SK-N-SH treated with all-trans-retinoic acid at 6 μM for 48 hours (cell line): ENCODE measurements around the gene KCNIP4.

Source experiments
- ATAC-seq: fragments of 200-7000 bp; cut with Tn5 transposase; 3 replicates; pipeline ENCODE4 v1.9.1; 2020; ENCODE audit warnings: mild to moderate bottlenecking, moderate library complexity
- ARNTL ChIP-seq: fragments of 450-650 bp; formaldehyde crosslinking; IDR thresholded peaks from 2 replicates; pipeline ENCODE4 v1.5.0; 2020; ENCODE audit warnings: low read depth, mild to moderate bottlenecking, moderate library complexity, borderline replicate concordance
- CSDC2 ChIP-seq: fragments of 250-450 bp; sonication (Bioruptor Pico); IDR thresholded peaks from 2 replicates; pipeline ENCODE4 v1.5.0; 2020; ENCODE audit warnings: mild to moderate bottlenecking, moderate library complexity
- CSRNP3 ChIP-seq: fragments of 250-450 bp; sonication (Bioruptor Pico); IDR thresholded peaks from 2 replicates; pipeline ENCODE4 v1.5.1; 2021; ENCODE audit warnings: mild to moderate bottlenecking, moderate library complexity
- ESRRG ChIP-seq: fragments of 250-450 bp; sonication (Bioruptor Pico); IDR thresholded peaks from 2 replicates; pipeline ENCODE4 v1.6.1; 2021; ENCODE audit warnings: mild to moderate bottlenecking
- GLIS3 ChIP-seq: fragments of 250-450 bp; sonication (Bioruptor Pico); IDR thresholded peaks from 2 replicates; pipeline ENCODE4 v1.5.0; 2020; ENCODE audit warnings: mild to moderate bottlenecking, moderate library complexity
- ISL1 ChIP-seq: fragments of 250-450 bp; sonication (Bioruptor Pico); IDR thresholded peaks from 2 replicates; pipeline ENCODE4 v2.1.2; 2022; ENCODE audit warnings: mild to moderate bottlenecking, moderate library complexity
- OSR1 ChIP-seq: fragments of 250-450 bp; sonication (Bioruptor Pico); IDR thresholded peaks from 2 replicates; pipeline ENCODE4 v1.8.0; 2022; ENCODE audit warnings: moderate library complexity, mild to moderate bottlenecking, inconsistent platforms
- PATZ1 ChIP-seq: fragments of 250-450 bp; sonication (Bioruptor Pico); IDR thresholded peaks from 2 replicates; pipeline ENCODE4 v1.8.0; 2020; ENCODE audit warnings: mild to moderate bottlenecking, moderate library complexity, borderline replicate concordance
- POU6F1 ChIP-seq: fragments of 250-450 bp; sonication (Bioruptor Pico); IDR thresholded peaks from 2 replicates; pipeline ENCODE4 v1.8.0; 2021; ENCODE audit warnings: low read depth, mild to moderate bottlenecking, moderate library complexity, borderline replicate concordance
- RARB ChIP-seq: fragments of 250-450 bp; sonication (Bioruptor Pico); IDR thresholded peaks from 2 replicates; pipeline ENCODE4 v1.8.0; 2021; ENCODE audit warnings: mild to moderate bottlenecking, moderate library complexity
- SNAI2 ChIP-seq: fragments of 250-450 bp; sonication (Bioruptor Pico); IDR thresholded peaks from 2 replicates; pipeline ENCODE4 v1.5.0; 2020; ENCODE audit warnings: mild to moderate bottlenecking, moderate library complexity
- TCF4 ChIP-seq: fragments of 250-450 bp; sonication (Bioruptor Pico); IDR thresholded peaks from 2 replicates; pipeline ENCODE4 v1.8.0; 2021; ENCODE audit warnings: mild to moderate bottlenecking, moderate library complexity, borderline replicate concordance
- TOX ChIP-seq: fragments of 250-450 bp; sonication (Bioruptor Pico); IDR thresholded peaks from 2 replicates; pipeline ENCODE4 v1.8.0; 2021; ENCODE audit warnings: mild to moderate bottlenecking, moderate library complexity, borderline replicate concordance
- ZFP3 ChIP-seq: fragments of 250-450 bp; sonication (Bioruptor Pico); IDR thresholded peaks from 2 replicates; pipeline ENCODE4 v1.5.0; 2020; ENCODE audit warnings: mild to moderate bottlenecking, moderate library complexity
- ZFP30 ChIP-seq: fragments of 450-650 bp; formaldehyde crosslinking; IDR thresholded peaks from 2 replicates; pipeline ENCODE4 v1.5.0; 2022; ENCODE audit warnings: mild to moderate bottlenecking, moderate library complexity
- ZNF565 ChIP-seq: fragments of 450-650 bp; formaldehyde crosslinking; conservative IDR thresholded peaks from 2 replicates; pipeline ENCODE4 v1.5.0; 2020; ENCODE audit warnings: low read depth, mild to moderate bottlenecking, moderate library complexity
- ZNF70 ChIP-seq: fragments of 450-650 bp; formaldehyde crosslinking; IDR thresholded peaks from 2 replicates; pipeline ENCODE4 v1.5.0; 2020; ENCODE audit warnings: mild to moderate bottlenecking, moderate library complexity
- ZNF8 ChIP-seq: fragments of 450-650 bp; formaldehyde crosslinking; IDR thresholded peaks from 2 replicates; pipeline ENCODE4 v1.5.0; 2020; ENCODE audit warnings: mild to moderate bottlenecking, moderate library complexity
- TF ChIP-seq, protein P1 (sequence below): fragments of 250-450 bp; sonication (Bioruptor Pico); IDR thresholded peaks from 2 replicates; pipeline ENCODE4 v1.5.1; 2020; ENCODE audit warnings: low read depth, mild to moderate bottlenecking, moderate library complexity
- TF ChIP-seq, protein P2 (sequence below): fragments of 250-450 bp; sonication (Bioruptor Pico); IDR thresholded peaks from 2 replicates; pipeline ENCODE4 v1.5.0; 2020; ENCODE audit warnings: mild to moderate bottlenecking, moderate library complexity

KCNIP4 gene

DNA sequence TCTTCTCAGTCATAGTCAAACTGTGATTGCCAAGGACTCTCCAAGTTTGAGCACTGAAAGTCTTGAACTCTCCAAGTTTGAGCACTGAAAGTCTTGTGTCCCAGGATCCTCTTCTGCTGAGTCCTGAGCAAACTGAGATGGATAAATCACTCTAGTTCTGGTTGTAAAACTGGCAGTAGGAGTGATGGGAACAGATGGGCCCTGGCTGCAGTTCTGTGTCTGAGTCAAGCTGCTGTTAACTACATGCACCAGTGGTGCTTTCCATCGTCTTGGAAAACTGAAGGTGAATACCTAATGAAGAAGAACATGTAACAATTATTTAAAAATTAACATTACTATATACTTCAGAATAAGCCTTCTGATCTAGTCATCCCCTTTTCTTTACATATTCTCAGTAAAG, 27.6 kb upstream of the KCNIP4 start:
- no peak for ATAC-seq
- no peak for TF ChIP-seq ISL1 (CRISPR knock-in tag)
- TF ChIP-seq ZFP3, result no peak
- no peak for TF ChIP-seq ESRRG (CRISPR knock-in tag)
- TF ChIP-seq CSDC2 (CRISPR knock-in tag), result no peak
- no peak for TF ChIP-seq TCF4 (CRISPR knock-in tag)
- no peak for TF ChIP-seq ZNF8 (CRISPR knock-in tag)
- no peak for TF ChIP-seq ZNF70
- TF ChIP-seq, protein P1, sequence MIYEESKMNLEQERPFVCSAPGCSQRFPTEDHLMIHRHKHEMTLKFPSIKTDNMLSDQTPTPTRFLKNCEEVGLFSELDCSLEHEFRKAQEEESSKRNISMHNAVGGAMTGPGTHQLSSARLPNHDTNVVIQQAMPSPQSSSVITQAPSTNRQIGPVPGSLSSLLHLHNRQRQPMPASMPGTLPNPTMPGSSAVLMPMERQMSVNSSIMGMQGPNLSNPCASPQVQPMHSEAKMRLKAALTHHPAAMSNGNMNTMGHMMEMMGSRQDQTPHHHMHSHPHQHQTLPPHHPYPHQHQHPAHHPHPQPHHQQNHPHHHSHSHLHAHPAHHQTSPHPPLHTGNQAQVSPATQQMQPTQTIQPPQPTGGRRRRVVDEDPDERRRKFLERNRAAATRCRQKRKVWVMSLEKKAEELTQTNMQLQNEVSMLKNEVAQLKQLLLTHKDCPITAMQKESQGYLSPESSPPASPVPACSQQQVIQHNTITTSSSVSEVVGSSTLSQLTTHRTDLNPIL (CRISPR knock-in tag), result no peak
- TF ChIP-seq SNAI2 (CRISPR knock-in tag), result no peak
- no peak for TF ChIP-seq GLIS3 (CRISPR knock-in tag)
- no peak for TF ChIP-seq CSRNP3 (CRISPR knock-in tag)
- TF ChIP-seq POU6F1 (CRISPR knock-in tag), result no peak
- TF ChIP-seq ARNTL (CRISPR knock-in tag), result no peak
- TF ChIP-seq RARB (CRISPR knock-in tag), result no peak
- TF ChIP-seq TOX (CRISPR knock-in tag), result no peak
- no peak for TF ChIP-seq PATZ1 (CRISPR knock-in tag)
- no peak for TF ChIP-seq ZFP30 (CRISPR knock-in tag)
- TF ChIP-seq, protein P2, sequence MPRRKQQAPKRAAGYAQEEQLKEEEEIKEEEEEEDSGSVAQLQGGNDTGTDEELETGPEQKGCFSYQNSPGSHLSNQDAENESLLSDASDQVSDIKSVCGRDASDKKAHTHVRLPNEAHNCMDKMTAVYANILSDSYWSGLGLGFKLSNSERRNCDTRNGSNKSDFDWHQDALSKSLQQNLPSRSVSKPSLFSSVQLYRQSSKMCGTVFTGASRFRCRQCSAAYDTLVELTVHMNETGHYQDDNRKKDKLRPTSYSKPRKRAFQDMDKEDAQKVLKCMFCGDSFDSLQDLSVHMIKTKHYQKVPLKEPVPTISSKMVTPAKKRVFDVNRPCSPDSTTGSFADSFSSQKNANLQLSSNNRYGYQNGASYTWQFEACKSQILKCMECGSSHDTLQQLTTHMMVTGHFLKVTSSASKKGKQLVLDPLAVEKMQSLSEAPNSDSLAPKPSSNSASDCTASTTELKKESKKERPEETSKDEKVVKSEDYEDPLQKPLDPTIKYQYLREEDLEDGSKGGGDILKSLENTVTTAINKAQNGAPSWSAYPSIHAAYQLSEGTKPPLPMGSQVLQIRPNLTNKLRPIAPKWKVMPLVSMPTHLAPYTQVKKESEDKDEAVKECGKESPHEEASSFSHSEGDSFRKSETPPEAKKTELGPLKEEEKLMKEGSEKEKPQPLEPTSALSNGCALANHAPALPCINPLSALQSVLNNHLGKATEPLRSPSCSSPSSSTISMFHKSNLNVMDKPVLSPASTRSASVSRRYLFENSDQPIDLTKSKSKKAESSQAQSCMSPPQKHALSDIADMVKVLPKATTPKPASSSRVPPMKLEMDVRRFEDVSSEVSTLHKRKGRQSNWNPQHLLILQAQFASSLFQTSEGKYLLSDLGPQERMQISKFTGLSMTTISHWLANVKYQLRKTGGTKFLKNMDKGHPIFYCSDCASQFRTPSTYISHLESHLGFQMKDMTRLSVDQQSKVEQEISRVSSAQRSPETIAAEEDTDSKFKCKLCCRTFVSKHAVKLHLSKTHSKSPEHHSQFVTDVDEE (CRISPR knock-in tag), result no peak
- no peak for TF ChIP-seq ZNF565 (CRISPR knock-in tag)
- TF ChIP-seq OSR1 (CRISPR knock-in tag), result no peak
- TF ChIP-seq, all 23 proteins: peak for 0

DNA sequence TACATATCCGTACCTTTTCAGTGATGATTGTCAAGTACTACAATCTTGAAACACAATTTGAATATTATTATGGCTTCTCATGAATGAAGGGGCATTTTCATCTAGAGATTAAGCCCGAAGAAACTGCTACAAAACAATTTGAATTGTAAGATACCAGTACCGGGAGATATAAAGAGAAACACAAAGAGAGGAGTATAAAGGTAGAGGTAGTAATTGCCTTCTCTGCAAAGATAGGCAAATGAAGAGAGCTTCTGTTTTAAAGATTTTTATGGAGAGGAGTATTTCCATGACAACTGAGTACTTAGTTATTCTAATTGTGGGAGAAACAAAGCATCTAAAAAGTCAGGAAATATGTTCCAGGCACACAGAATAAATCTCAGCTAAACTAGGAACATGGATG, 25.3 kb upstream of the KCNIP4 start:
- TF ChIP-seq, protein P2 (CRISPR knock-in tag), result no peak
- no peak for ATAC-seq
